Activated CD4-positive, alpha-beta T cell treated with anti-CD3 and anti-CD28 coated beads, Interleukin-2, amount 10 ng/mL, durations not matched to agents 24 days and 14 days (primary cell): Measurements from ENCODE around the gene CFAP299. TPM values are rescaled to one million over a fixed set of nuclear protein-coding genes. Genes with fewer than 3 reads are reported as not detected.
"Not testable (repeated sequence)": the region's sequence is repeated elsewhere in the genome, so short reads cannot be mapped to it uniquely, and the experiment has no call there.

Experiments used
- DNase-seq: peaks from one replicate; pipeline ENCODE4 v3.0.0; 2022
- H3K27ac Mint-ChIP-seq: one replicate; pipeline ENCODE4 v1.8.0; 2022; ENCODE audit warnings: mild to moderate bottlenecking, mixed read lengths
- H3K27me3 Mint-ChIP-seq: one replicate; pipeline ENCODE4 v1.8.0; 2022; ENCODE audit warnings: mixed read lengths
- H3K36me3 Mint-ChIP-seq: one replicate; pipeline ENCODE4 v1.8.0; 2022; ENCODE audit warnings: low read depth, mild to moderate bottlenecking, mixed read lengths
- H3K4me1 Mint-ChIP-seq: one replicate; pipeline ENCODE4 v1.8.0; 2021; ENCODE audit warnings: mixed read lengths
- H3K4me3 Mint-ChIP-seq: one replicate; pipeline ENCODE4 v1.8.0; 2022; ENCODE audit warnings: mild to moderate bottlenecking, moderate library complexity, mixed read lengths
- H3K9me3 Mint-ChIP-seq: one replicate; pipeline ENCODE4 v1.8.0; 2021; ENCODE audit warnings: mixed read lengths
- intact Hi-C: fragments of 100-400 bp; cut with micrococcal nuclease; formaldehyde crosslinking; loops from one replicate; pipeline ENCODE4 v1.15.1; 2023
- total RNA-seq: library from RNA; stranded (reverse); gene quantifications from 2 replicates; pipeline ENCODE4 v1.2.3, GENCODE V29; 2022

Gene CFAP299
- total RNA-seq, 1 donor from 2014 or later = not detected

- no peak overlapping the region for H3K4me3 Mint-ChIP-seq
- intact Hi-C loops = no loop called here
- no peak for DNase-seq
- no peaks in the 10 kb centered on the region for H3K4me1 Mint-ChIP-seq
- H3K27me3 Mint-ChIP-seq = no peaks in the 10 kb centered on the region
- H3K36me3 Mint-ChIP-seq = no peaks in the 10 kb centered on the region
- no peaks in the 10 kb centered on the region for H3K9me3 Mint-ChIP-seq
- no peak overlapping the region for H3K27ac Mint-ChIP-seq
These were observed 275.5 kb downstream of the CFAP299 start for GRCh38 chr4:80610845-80611677.

- H3K9me3 Mint-ChIP-seq = no peaks in the 10 kb centered on the region
- H3K4me3 Mint-ChIP-seq = no peak overlapping the region
- H3K36me3 Mint-ChIP-seq = no peaks in the 10 kb centered on the region
- intact Hi-C loops = no loop called here
- no peaks in the 10 kb centered on the region for H3K27me3 Mint-ChIP-seq
- no peak for DNase-seq
- no peak overlapping the region for H3K27ac Mint-ChIP-seq
- no peaks in the 10 kb centered on the region for H3K4me1 Mint-ChIP-seq
These were observed 276.1 kb downstream of the CFAP299 start for GRCh38 chr4:80611678-80611979.

- Mint-ChIP-seq H3K4me3 (no peak overlapping the region), H3K9me3 (no peaks in the 10 kb centered on the region), H3K27me3 (no peaks in the 10 kb centered on the region), H3K36me3 (no peaks in the 10 kb centered on the region), H3K4me1 (no peaks in the 10 kb centered on the region), H3K27ac (no peak overlapping the region)
- DNase-seq = no peak
- intact Hi-C loops = no loop called here
These were observed 277.9 kb downstream of the CFAP299 start for GRCh38 chr4:80613470-80613869.

DNA sequence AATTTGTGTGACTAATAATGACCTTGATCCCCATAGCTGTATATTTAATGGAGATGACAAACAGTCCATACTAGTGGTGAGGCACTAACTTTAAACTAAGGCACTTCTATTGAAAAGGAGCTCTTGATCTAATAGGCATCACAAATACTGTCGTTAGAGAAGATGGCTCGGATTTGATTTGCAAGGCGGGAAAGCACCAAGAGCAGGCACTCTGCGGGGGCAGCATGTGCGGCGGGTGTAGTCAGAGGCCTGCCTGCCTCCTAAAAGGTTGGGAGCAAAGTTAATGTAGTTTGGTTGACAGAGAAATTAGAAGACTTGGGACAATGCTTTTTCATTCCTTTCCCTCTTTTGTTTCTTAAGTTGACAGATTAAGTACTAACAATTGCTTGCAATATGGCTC is 278.8 kb downstream of the CFAP299 start:
- H3K4me1 Mint-ChIP-seq = no peaks in the 10 kb centered on the region
- no peak overlapping the region for H3K4me3 Mint-ChIP-seq
- H3K9me3 Mint-ChIP-seq = no peaks in the 10 kb centered on the region
- no peak overlapping the region for H3K27ac Mint-ChIP-seq
- no peak for DNase-seq
- intact Hi-C loops = no loop called here
- no peaks in the 10 kb centered on the region for H3K27me3 Mint-ChIP-seq
- no peaks in the 10 kb centered on the region for H3K36me3 Mint-ChIP-seq

DNA sequence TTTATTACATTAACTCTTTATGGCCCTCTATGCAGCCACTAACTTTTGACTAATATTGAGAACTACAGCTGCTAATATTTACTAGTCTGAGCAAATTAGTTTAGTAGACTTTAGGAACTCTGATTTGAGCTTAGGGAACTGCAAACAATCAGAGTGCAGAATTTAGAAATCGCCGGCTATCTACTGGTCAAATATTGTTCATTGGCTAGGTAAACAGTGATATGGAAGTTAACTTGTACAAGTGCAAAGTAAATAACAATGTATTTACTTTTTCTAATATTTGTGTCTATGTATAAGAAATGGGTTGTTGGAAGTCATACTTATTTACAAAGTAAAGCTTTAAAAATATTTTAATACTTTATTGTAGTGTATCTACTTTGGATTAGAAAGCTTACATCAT is 279.6 kb downstream of the CFAP299 start:
- no peaks in the 10 kb centered on the region for H3K9me3 Mint-ChIP-seq
- no peak overlapping the region for H3K27ac Mint-ChIP-seq
- H3K4me3 Mint-ChIP-seq = no peak overlapping the region
- DNase-seq = no peak
- no peaks in the 10 kb centered on the region for H3K27me3 Mint-ChIP-seq
- intact Hi-C loops = no loop called here
- no peaks in the 10 kb centered on the region for H3K36me3 Mint-ChIP-seq
- no peaks in the 10 kb centered on the region for H3K4me1 Mint-ChIP-seq

- no peaks in the 10 kb centered on the region for H3K4me1 Mint-ChIP-seq
- H3K9me3 Mint-ChIP-seq = no peaks in the 10 kb centered on the region
- no peak overlapping the region for H3K27ac Mint-ChIP-seq
- no peaks in the 10 kb centered on the region for H3K27me3 Mint-ChIP-seq
- DNase-seq = no peak
- no peak overlapping the region for H3K4me3 Mint-ChIP-seq
- intact Hi-C loops = no loop called here
- H3K36me3 Mint-ChIP-seq = no peaks in the 10 kb centered on the region
These were observed 283.6 kb downstream of the CFAP299 start for GRCh38 chr4:80619070-80619674.

DNA sequence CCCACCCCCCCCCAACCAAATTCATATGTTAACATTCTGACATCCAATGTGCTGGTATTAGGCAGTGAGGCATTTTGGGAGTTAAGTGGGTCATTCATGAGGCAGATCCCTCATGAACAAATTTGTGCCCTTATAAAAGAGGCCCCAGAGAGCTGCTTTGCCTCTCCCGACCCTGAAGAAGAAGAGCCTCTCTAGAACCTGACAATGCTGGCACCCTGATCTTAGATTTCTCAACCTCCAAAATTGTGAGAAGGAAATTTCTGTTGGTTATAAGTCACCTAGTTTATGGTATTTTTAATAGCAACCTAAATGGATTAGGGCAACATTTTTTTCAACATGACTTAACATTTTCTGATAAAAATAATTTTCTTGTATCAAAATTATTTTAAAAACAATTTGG is 296.3 kb downstream of the CFAP299 start:
- DNase-seq = no peak
- Mint-ChIP-seq H3K4me1 (no peaks in the 10 kb centered on the region), H3K27me3 (no peaks in the 10 kb centered on the region), H3K9me3 (no peaks in the 10 kb centered on the region), H3K27ac (no peak overlapping the region), H3K4me3 (no peak overlapping the region), H3K36me3 (no peaks in the 10 kb centered on the region)
- intact Hi-C loops = no loop called here

DNA sequence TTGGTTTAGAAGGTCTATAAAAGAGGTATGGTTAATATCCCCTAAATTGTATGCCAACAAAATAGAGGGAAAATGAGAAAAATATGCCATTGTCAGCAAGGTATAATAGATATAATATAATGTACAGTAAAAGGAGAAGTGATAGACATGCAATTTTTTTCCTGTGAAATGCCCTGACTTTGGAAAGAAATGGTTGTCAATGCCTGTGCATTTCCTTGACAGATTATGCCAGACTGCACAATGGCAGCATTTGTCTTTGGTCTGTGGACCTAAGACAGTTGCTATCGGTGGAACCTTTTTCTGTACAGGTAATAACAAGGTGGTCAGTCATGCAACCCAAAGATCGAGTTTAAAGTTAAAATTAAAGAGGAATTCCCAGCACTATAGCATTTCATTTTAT is 301.7 kb downstream of the CFAP299 start:
- no peaks in the 10 kb centered on the region for H3K36me3 Mint-ChIP-seq
- no peak for DNase-seq
- H3K9me3 Mint-ChIP-seq = no peaks in the 10 kb centered on the region
- H3K27ac Mint-ChIP-seq = no peak overlapping the region
- H3K4me1 Mint-ChIP-seq = no peaks in the 10 kb centered on the region
- intact Hi-C loops = no loop called here
- no peaks in the 10 kb centered on the region for H3K27me3 Mint-ChIP-seq
- H3K4me3 Mint-ChIP-seq = no peak overlapping the region

DNA sequence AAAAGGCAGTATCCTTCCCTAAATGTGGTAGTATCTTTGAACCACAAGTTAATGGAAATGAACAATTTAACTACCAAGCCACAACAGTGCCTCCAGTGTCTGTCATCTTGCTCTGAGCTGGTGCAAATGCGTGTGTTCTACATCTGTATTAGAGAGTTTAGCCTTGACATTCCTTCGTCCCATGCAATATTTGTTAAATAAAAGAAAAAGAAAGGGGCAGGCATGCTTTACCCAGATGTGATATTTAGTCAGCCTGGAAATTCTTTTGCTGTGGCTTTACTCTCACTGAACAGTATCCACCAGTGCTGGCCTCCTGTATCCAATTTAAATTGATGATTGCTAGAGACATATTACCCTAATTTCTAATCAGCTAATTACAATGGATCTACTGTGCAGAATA is 310.5 kb downstream of the CFAP299 start:
- Mint-ChIP-seq H3K9me3 (no peaks in the 10 kb centered on the region), H3K4me1 (no peaks in the 10 kb centered on the region), H3K27me3 (no peaks in the 10 kb centered on the region), H3K36me3 (no peaks in the 10 kb centered on the region), H3K27ac (no peak overlapping the region), H3K4me3 (no peak overlapping the region)
- no peak for DNase-seq
- intact Hi-C loops = no loop called here

DNA sequence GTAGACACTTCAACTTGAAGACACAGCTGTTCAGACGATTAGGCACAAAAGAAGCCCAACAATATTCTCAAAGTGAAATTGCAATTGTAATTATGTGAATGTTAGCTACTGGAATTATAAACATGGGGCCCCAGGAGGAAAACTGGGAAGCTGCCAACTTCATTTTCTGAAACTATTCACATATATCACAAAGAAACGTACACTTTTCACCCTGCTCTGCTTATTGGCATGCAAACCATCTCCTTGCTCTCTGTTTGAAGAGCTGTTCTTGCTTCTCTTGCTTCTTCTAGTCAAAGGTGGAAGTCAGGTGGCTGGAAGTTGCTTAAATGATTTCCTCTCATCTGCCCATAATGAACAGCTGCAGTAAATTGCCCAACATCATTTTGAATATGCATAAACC is 320.1 kb downstream of the CFAP299 start:
- Mint-ChIP-seq H3K27ac (no peak overlapping the region), H3K27me3 (no peaks in the 10 kb centered on the region), H3K9me3 (no peaks in the 10 kb centered on the region), H3K36me3 (no peaks in the 10 kb centered on the region), H3K4me1 (no peaks in the 10 kb centered on the region), H3K4me3 (no peak overlapping the region)
- intact Hi-C loops = no loop called here
- no peak for DNase-seq

- H3K27me3 Mint-ChIP-seq, H3K36me3 Mint-ChIP-seq, H3K4me1 Mint-ChIP-seq, intact Hi-C loops, H3K4me3 Mint-ChIP-seq, H3K27ac Mint-ChIP-seq, H3K9me3 Mint-ChIP-seq, DNase-seq: not testable (repeated sequence)
These were observed 334.6 kb downstream of the CFAP299 start for GRCh38 chr4:80670118-80670517.

DNA sequence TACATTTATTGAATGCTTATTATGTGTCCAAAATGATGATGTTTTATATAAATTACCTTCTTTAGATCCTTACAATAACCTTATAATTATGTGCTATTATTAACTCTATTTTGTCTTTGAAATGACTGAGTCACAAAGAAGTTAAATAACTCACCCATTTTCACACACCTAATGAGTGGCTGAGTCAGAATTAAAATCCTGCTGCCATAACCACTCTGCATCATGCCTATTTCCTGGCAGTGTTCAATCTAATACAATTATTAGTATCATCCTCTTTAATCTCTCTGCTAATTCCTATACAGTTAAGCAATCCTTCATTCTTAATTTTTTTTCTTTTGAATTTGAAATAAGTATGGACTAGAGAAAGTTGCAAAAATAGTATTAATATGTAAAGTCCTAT is 342.9 kb downstream of the CFAP299 start:
- peaks cover under 1% of the 10 kb centered on the region for H3K9me3 Mint-ChIP-seq
- no peak for DNase-seq
- H3K27me3 Mint-ChIP-seq = no peaks in the 10 kb centered on the region
- intact Hi-C loops = no loop called here
- H3K27ac Mint-ChIP-seq = no peak overlapping the region
- H3K4me1 Mint-ChIP-seq = no peaks in the 10 kb centered on the region
- no peak overlapping the region for H3K4me3 Mint-ChIP-seq
- H3K36me3 Mint-ChIP-seq = no peaks in the 10 kb centered on the region

GRCh38 chr4:80680934-80681333 is 345.4 kb downstream of the CFAP299 start:
- H3K4me1 Mint-ChIP-seq = no peaks in the 10 kb centered on the region

DNA sequence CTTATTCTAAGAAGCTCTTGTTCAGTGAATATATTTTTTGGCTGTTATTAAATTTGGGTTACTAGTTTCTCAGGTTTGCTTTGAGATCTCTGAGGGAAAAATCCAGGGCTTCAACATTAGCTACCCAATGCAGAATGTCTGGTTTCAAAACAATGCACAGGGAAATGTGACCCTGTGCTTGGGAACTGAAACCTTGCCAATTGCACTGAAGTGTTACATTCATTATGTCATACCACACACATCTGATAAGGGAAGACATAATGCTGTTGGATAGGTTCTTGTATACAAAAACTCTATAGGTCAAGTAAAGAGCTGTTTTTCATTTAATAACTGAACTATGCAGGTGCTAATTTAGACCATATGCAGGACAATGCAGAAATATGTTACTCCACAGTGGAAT is 349.7 kb downstream of the CFAP299 start:
- no peak overlapping the region for H3K27ac Mint-ChIP-seq
- H3K4me1 Mint-ChIP-seq = no peaks in the 10 kb centered on the region
- no peaks in the 10 kb centered on the region for H3K27me3 Mint-ChIP-seq
- intact Hi-C loops = no loop called here
- no peak for DNase-seq
- no peaks in the 10 kb centered on the region for H3K36me3 Mint-ChIP-seq
- no peaks in the 10 kb centered on the region for H3K9me3 Mint-ChIP-seq
- H3K4me3 Mint-ChIP-seq = no peak overlapping the region

More at GRCh38 chr4:80680934-80681333, 345.4 kb downstream of the CFAP299 start:
- no peaks in the 10 kb centered on the region for H3K27me3 Mint-ChIP-seq
- no peak overlapping the region for H3K27ac Mint-ChIP-seq
- H3K4me3 Mint-ChIP-seq = no peak overlapping the region
- intact Hi-C loops = no loop called here
- no peaks in the 10 kb centered on the region for H3K36me3 Mint-ChIP-seq
- no peaks in the 10 kb centered on the region for H3K9me3 Mint-ChIP-seq
- DNase-seq = no peak

DNA sequence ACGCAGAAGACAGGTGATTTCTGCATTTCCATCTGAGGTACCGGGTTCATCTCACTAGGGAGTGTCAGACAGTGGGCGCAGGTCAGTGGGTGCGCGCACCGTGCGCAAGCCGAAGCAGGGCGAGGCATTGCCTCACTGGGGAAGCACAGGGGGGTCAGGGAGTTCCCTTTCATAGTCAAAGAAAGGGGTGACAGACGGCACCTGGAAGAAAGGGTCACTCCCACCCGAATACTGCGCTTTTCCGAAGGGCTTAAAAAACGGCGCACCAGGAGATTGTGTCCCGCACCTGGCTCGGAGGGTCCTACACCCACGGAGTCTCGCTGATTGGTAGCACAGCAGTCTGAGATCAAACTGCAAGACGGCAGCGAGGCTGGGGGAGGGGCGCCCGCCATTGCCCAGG is 352.2 kb downstream of the CFAP299 start:
- H3K36me3 Mint-ChIP-seq, H3K9me3 Mint-ChIP-seq, H3K27me3 Mint-ChIP-seq, H3K4me1 Mint-ChIP-seq, DNase-seq, H3K4me3 Mint-ChIP-seq, H3K27ac Mint-ChIP-seq, intact Hi-C loops: not testable (repeated sequence)
